Esophagus muscularis mucosa (tissue), 3 donors: ENCODE results near the gene GATAD2B.

Experiments used
- CTCF ChIP-seq, 3 experiments: fragments of 200-600 bp in 2 of 3; fragments of 450-650 bp in 1 of 3; sonication (generic) in 2 of 3; IDR thresholded peaks; one replicate each; pipeline ENCODE4 v1.5.1; 2017 to 2019; ENCODE audit warnings: antibody characterized with exemption in 3 of 3, mild to moderate bottlenecking in 2 of 3, moderate library complexity in 1 of 3
- POLR2A ChIP-seq: fragments of 450-650 bp; IDR thresholded peaks from one replicate; pipeline ENCODE4 v1.6.1; 2017; ENCODE audit warnings: antibody characterized with exemption, moderate library complexity, mild to moderate bottlenecking, low read depth

GRCh38 chr1:153776352-153776751, 146.4 kb downstream of the GATAD2B start:
- no peak for TF ChIP-seq CTCF (IDR thresholded peaks at IDR 0.05)
- no peak for TF ChIP-seq POLR2A
